GM12892 (cell line): ENCODE data around the gene SAP30.

Experiments used
- POLR2A ChIP-seq: IDR thresholded peaks from 2 replicates; pipeline ENCODE4 v1.6.1; 2011; ENCODE audit warnings: low read depth, low read length, control low read depth
- POLR2AphosphoS5 ChIP-seq: IDR thresholded peaks from 2 replicates; pipeline ENCODE4 v1.6.1; 2011; ENCODE audit warnings: low read depth, low read length, control low read depth

DNA sequence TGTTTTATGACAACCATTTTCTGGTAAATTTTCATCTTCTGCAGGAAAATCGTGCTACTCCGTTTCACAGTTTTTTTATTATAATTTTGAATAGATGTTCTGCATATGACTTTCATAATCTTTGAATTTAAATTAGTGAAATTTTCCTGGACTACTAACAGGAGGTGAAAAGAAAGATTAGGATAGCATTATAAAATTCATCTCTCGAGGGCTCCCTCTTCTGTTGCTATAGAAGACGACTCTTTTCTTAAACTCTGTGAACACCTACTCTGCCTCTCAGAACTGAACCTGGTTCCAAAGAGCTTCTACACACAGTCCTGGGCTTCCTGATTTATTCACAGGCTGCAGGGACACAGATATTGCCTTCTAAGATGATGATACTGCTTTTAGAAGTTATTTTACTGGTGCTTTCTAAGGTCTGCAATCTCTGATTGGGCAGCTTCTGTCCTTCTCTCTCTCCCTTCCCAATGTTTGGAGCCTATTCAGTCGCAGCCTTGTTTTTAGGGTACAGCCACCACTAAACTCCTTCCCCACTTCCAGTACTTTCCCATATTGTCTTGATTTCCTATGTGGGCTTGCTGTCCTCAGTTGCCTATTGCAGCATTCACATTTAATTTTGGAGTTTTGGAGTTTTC is 10.1 kb upstream of the SAP30 start:
- TF ChIP-seq POLR2AphosphoS5 (no peak), POLR2A (no peak)
